Measurements from ENCODE around the gene SNX22.
A peak's percentile ranks its signal among the peaks of the same experiment; 100 is the strongest.

The SNX22 gene

DNA sequence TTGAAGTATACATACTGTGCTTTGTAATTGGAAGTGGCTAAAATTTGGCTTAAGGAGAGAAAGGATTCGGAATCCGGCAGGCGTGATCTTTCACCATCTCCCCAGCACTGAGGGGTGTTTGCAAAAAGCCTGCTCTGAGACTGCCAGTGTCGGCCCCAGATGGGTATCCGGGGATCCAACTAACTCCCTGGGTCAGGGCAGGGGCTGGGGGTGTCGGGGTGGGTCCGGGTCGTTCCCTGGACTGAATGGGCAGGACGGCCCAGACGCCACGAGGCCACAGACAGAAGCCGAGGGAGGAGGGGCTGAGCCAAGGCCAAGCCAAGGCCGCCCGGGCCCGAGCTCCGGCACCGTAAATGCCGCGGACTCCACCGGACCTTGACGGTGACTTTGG lies 10.9 kb downstream of the SNX22 start:
- Histone ChIP-seq H4K20me1 (ENCODE audit: insufficient read depth, low read length) (no peaks in the 10 kb centered on the region), H3K27ac (ENCODE audit: low read depth, low read length, poor library complexity, severe bottlenecking) (peak overlapping the region; percentile 40), H3K79me2 (ENCODE audit: insufficient read depth, low read length) (peaks cover 9% of the 10 kb centered on the region), H2AFZ (ENCODE audit: low read length) (no peak overlapping the region), H3K27me3 (ENCODE audit: insufficient read depth, low read length) (no peaks in the 10 kb centered on the region), H3K9me2 (ENCODE audit: low read depth, low read length) (no peaks in the 10 kb centered on the region), H3K9ac (ENCODE audit: low read length) (peak overlapping the region; percentile 93), H3K4me2 (ENCODE audit: low read length) (peak overlapping the region; percentile 94), H3K4me3 (ENCODE audit: low read depth, low read length, poor library complexity, severe bottlenecking) (peak overlapping the region; percentile 94), H3F3A (ENCODE audit: insufficient read depth, low read length) (no peaks in the 10 kb centered on the region), H3K9me3 (ENCODE audit: low read length) (no peaks in the 10 kb centered on the region), H3K4me1 (ENCODE audit: insufficient read depth, low read length, severe bottlenecking) (peaks cover 61% of the 10 kb centered on the region), H3K36me3 (ENCODE audit: insufficient read depth, low read length) (peaks cover 36% of the 10 kb centered on the region)
- no peak for TF ChIP-seq EZH2 (IDR thresholded peaks at IDR 0.05; ENCODE audit: borderline replicate concordance, low read length)
- TF ChIP-seq, protein P1, sequence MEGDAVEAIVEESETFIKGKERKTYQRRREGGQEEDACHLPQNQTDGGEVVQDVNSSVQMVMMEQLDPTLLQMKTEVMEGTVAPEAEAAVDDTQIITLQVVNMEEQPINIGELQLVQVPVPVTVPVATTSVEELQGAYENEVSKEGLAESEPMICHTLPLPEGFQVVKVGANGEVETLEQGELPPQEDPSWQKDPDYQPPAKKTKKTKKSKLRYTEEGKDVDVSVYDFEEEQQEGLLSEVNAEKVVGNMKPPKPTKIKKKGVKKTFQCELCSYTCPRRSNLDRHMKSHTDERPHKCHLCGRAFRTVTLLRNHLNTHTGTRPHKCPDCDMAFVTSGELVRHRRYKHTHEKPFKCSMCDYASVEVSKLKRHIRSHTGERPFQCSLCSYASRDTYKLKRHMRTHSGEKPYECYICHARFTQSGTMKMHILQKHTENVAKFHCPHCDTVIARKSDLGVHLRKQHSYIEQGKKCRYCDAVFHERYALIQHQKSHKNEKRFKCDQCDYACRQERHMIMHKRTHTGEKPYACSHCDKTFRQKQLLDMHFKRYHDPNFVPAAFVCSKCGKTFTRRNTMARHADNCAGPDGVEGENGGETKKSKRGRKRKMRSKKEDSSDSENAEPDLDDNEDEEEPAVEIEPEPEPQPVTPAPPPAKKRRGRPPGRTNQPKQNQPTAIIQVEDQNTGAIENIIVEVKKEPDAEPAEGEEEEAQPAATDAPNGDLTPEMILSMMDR (IDR thresholded peaks at IDR 0.05; ENCODE audit: low read length): no peak

DNA sequence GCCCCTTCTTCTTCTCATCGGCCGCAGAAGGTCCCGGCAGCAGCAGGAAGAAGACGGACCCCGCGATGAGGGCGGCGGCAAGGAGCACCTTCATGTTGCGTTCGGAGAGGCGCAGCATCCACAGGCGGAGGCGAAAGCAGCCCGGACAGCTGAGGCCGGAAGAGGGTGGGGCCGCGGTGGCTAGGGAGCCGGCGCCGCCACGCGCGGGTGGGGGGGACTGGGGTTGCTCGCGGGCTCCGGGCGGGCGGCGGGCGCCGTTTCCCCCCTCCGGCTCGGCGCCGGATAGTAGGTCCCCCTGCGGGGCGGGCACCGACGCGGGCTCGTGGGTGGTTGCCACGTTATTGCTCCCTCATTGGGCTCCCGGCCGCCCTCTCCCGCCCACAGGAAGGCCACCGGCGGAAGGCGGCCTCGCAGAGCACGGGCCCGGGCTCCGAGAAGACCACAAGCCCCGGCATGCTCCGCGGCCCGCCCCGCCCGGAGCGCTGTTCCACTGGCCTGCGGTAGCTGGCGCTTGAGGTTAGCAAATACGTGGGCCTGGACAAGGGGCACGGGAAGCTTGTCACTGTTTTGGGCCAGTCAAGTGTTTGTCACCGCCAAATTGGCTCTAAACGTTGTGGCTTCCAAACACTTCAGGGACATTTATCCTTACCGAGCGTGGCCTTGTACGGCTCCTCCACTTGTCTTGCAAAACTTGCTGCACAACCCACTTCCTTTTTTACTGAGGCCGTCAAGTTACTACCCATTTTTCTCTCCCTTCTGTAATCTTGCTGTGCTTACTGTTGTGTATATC lies 11.5 kb downstream of the SNX22 start, which contains the start of gene PPIB:
PPIB (minus strand) TSS at position 154 of the 790 bp plus-strand sequence; CDS start at position 118, 36 bp downstream.
- H3K4me2 ChIP-seq (ENCODE audit: low read length): peak within 1 kb of the TSS; percentile 94
- no peaks in the 10 kb centered on the region for H4K20me1 ChIP-seq (ENCODE audit: insufficient read depth, low read length)
- TF ChIP-seq EZH2 (IDR thresholded peaks at IDR 0.05; ENCODE audit: borderline replicate concordance, low read length): no peak
- TF ChIP-seq, protein P1 (IDR thresholded peaks at IDR 0.05; ENCODE audit: low read length): peak; percentile 61
- H3K27me3 ChIP-seq (ENCODE audit: insufficient read depth, low read length): no peaks in the 10 kb centered on the region
- peak within 1 kb of the TSS; percentile 33; the same call in 1 of the 2 replicates for H2AFZ ChIP-seq (ENCODE audit: low read length)
- H3K27ac ChIP-seq (ENCODE audit: low read depth, low read length, poor library complexity, severe bottlenecking): peak within 1 kb of the TSS; percentile 78
- H3K79me2 ChIP-seq (ENCODE audit: insufficient read depth, low read length): peaks cover 9% of the 10 kb centered on the region
- peak within 1 kb of the TSS; percentile 93 for H3K9ac ChIP-seq (ENCODE audit: low read length)
- no peaks in the 10 kb centered on the region for H3F3A ChIP-seq (ENCODE audit: insufficient read depth, low read length)
- peaks cover 30% of the 10 kb centered on the region for H3K36me3 ChIP-seq (ENCODE audit: insufficient read depth, low read length)
- H3K4me1 ChIP-seq (ENCODE audit: insufficient read depth, low read length, severe bottlenecking): peaks cover 56% of the 10 kb centered on the region
- no peaks in the 10 kb centered on the region for H3K9me3 ChIP-seq (ENCODE audit: low read length)
- H3K9me2 ChIP-seq (ENCODE audit: low read depth, low read length): no peaks in the 10 kb centered on the region
- peak within 1 kb of the TSS; percentile 94 for H3K4me3 ChIP-seq (ENCODE audit: low read depth, low read length, poor library complexity, severe bottlenecking)

DNA sequence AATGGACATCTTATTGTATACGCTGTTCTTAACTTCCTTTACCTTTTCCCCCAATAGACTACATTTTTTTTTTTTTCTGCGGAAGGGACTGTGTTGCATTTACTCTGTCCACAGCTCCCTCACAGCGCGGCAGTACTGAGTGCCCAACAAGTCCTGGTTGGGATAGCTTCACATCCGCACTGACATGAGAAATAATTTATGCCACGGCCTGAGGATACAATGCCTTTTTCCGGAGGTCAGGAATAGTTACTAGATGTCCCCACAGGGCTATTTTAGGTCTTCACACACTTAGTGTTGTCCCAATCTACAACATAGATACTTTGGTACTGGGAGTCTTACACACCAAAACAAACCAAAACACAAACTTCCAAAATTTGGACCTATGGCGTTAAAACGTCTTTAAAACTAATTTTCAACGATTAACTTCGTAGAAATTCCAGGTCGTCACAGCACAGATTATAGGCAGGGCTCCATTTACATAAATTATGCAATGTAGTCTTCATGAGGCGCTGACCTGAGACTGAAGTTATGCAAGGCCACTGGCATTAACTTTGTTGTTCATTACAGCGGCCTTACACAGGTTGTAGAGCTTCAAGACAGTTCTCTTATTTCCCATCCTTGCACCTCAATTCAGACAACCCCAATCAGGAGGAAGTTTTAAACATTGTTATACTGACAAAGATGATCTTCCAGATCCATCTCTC lies 12.3 kb downstream of the SNX22 start:
- Histone ChIP-seq H3K4me3 (ENCODE audit: low read depth, low read length, poor library complexity, severe bottlenecking) (peak overlapping the region; percentile 61), H3K79me2 (ENCODE audit: insufficient read depth, low read length) (peaks cover 9% of the 10 kb centered on the region), H3K27ac (ENCODE audit: low read depth, low read length, poor library complexity, severe bottlenecking) (peak overlapping the region; percentile 78)

More for the DNA sequence above, 12.3 kb downstream of the SNX22 start:
- H3K9me2 ChIP-seq (ENCODE audit: low read depth, low read length): no peaks in the 10 kb centered on the region
- H2AFZ ChIP-seq (ENCODE audit: low read length): peak overlapping the region; percentile 33; the same call in 1 of the 2 replicates
- no peaks in the 10 kb centered on the region for H4K20me1 ChIP-seq (ENCODE audit: insufficient read depth, low read length)
- H3K4me1 ChIP-seq (ENCODE audit: insufficient read depth, low read length, severe bottlenecking): peaks cover 48% of the 10 kb centered on the region
- TF ChIP-seq, protein P1 (IDR thresholded peaks at IDR 0.05; ENCODE audit: low read length): no peak
- TF ChIP-seq EZH2 (IDR thresholded peaks at IDR 0.05; ENCODE audit: borderline replicate concordance, low read length): no peak
- H3F3A ChIP-seq (ENCODE audit: insufficient read depth, low read length): no peaks in the 10 kb centered on the region
- peak overlapping the region; percentile 66 for H3K9ac ChIP-seq (ENCODE audit: low read length)
- no peaks in the 10 kb centered on the region for H3K9me3 ChIP-seq (ENCODE audit: low read length)
- H3K27me3 ChIP-seq (ENCODE audit: insufficient read depth, low read length): no peaks in the 10 kb centered on the region
- H3K36me3 ChIP-seq (ENCODE audit: insufficient read depth, low read length): peaks cover 23% of the 10 kb centered on the region
- H3K4me2 ChIP-seq (ENCODE audit: low read length): peak overlapping the region; percentile 69
